ENCODE measurements around the gene NEGR1. TPM values are rescaled to one million over a fixed set of nuclear protein-coding genes. Genes with fewer than 3 reads are reported as not detected.

NEGR1 gene
- total RNA-seq, 1 donor from 2014 or later, result 0.26 TPM

GRCh38 chr1:71783071-71783470 is 499.3 kb downstream of the NEGR1 start:
- FAIRE-seq (no peak), DNase-seq (ENCODE audit: low read depth) (no peak)
- no peaks in the 10 kb centered on the region for H3K36me3 ChIP-seq (ENCODE audit: control insufficient read depth, insufficient read depth, low read length)
- no peak overlapping the region for H3K4me3 ChIP-seq (ENCODE audit: low read depth, low read length)
- no peaks in the 10 kb centered on the region for H3K27me3 ChIP-seq (ENCODE audit: control insufficient read depth, insufficient read depth, low read length)
- TF ChIP-seq, protein P1, sequence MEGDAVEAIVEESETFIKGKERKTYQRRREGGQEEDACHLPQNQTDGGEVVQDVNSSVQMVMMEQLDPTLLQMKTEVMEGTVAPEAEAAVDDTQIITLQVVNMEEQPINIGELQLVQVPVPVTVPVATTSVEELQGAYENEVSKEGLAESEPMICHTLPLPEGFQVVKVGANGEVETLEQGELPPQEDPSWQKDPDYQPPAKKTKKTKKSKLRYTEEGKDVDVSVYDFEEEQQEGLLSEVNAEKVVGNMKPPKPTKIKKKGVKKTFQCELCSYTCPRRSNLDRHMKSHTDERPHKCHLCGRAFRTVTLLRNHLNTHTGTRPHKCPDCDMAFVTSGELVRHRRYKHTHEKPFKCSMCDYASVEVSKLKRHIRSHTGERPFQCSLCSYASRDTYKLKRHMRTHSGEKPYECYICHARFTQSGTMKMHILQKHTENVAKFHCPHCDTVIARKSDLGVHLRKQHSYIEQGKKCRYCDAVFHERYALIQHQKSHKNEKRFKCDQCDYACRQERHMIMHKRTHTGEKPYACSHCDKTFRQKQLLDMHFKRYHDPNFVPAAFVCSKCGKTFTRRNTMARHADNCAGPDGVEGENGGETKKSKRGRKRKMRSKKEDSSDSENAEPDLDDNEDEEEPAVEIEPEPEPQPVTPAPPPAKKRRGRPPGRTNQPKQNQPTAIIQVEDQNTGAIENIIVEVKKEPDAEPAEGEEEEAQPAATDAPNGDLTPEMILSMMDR (IDR thresholded peaks at IDR 0.05; ENCODE audit: insufficient read depth, low read length, severe bottlenecking), result no peak

- Histone ChIP-seq H3K4me3 (ENCODE audit: low read depth, low read length) (no peak overlapping the region), H3K27me3 (ENCODE audit: control insufficient read depth, insufficient read depth, low read length) (no peaks in the 10 kb centered on the region), H3K36me3 (ENCODE audit: control insufficient read depth, insufficient read depth, low read length) (no peaks in the 10 kb centered on the region)
- TF ChIP-seq, protein P1 (IDR thresholded peaks at IDR 0.05; ENCODE audit: insufficient read depth, low read length, severe bottlenecking), result no peak
- DNase-seq (ENCODE audit: low read depth) (no peak), FAIRE-seq (no peak)
Measured at GRCh38 chr1:71781450-71781849, 500.9 kb downstream of the NEGR1 start.

DNA sequence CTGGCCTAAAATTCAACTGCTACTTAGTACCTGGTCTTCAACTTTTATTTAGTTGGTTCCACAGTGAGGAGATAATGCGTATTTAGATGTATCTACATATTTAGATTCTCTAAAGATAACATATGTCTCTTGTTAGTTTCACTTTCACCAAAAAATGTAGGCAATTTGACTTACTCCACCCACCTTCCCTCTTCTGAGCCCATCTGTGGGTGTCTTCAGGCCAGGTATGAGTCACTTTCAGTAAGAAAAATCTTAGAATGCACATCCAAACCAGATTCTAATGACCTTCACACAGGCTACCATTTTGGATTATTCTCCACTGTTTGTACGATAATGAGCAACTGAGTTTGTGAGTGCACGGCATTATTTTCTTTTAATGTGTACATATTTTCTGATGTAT is 501.7 kb downstream of the NEGR1 start:
- no peak overlapping the region for H3K4me3 ChIP-seq (ENCODE audit: low read depth, low read length)
- TF ChIP-seq, protein P1 (IDR thresholded peaks at IDR 0.05; ENCODE audit: insufficient read depth, low read length, severe bottlenecking), result no peak
- FAIRE-seq (no peak), DNase-seq (ENCODE audit: low read depth) (no peak)
- no peaks in the 10 kb centered on the region for H3K36me3 ChIP-seq (ENCODE audit: control insufficient read depth, insufficient read depth, low read length)
- no peaks in the 10 kb centered on the region for H3K27me3 ChIP-seq (ENCODE audit: control insufficient read depth, insufficient read depth, low read length)

GRCh38 chr1:71778940-71779339 is 503.4 kb downstream of the NEGR1 start:
- TF ChIP-seq, protein P1 (IDR thresholded peaks at IDR 0.05; ENCODE audit: insufficient read depth, low read length, severe bottlenecking), result no peak
- Histone ChIP-seq H3K36me3 (ENCODE audit: control insufficient read depth, insufficient read depth, low read length) (no peaks in the 10 kb centered on the region), H3K27me3 (ENCODE audit: control insufficient read depth, insufficient read depth, low read length) (no peaks in the 10 kb centered on the region), H3K4me3 (ENCODE audit: low read depth, low read length) (no peak overlapping the region)
- FAIRE-seq (no peak), DNase-seq (ENCODE audit: low read depth) (no peak)

DNA sequence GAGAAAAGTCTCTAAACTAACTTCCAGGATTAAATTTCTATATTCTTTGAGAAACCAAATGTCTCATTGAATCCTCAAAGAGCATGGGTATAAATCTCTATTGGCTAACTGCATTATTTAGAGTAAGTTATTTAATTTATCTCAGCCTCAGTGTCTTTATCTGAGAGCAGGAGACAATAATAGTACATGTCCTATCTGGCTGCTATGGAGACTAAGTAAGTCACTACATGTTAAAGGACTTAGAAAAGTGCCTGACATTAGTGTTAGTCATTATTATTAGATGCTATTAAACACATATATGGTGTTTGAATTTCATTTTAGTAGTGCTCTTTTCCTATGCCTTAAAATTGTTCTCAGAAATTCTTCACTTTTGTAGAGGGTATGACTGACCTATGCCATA is 505.2 kb downstream of the NEGR1 start:
- FAIRE-seq (no peak), DNase-seq (ENCODE audit: low read depth) (no peak)
- Histone ChIP-seq H3K27me3 (ENCODE audit: control insufficient read depth, insufficient read depth, low read length) (no peaks in the 10 kb centered on the region), H3K36me3 (ENCODE audit: control insufficient read depth, insufficient read depth, low read length) (no peaks in the 10 kb centered on the region), H3K4me3 (ENCODE audit: low read depth, low read length) (no peak overlapping the region)
- TF ChIP-seq, protein P1 (IDR thresholded peaks at IDR 0.05; ENCODE audit: insufficient read depth, low read length, severe bottlenecking), result no peak

DNA sequence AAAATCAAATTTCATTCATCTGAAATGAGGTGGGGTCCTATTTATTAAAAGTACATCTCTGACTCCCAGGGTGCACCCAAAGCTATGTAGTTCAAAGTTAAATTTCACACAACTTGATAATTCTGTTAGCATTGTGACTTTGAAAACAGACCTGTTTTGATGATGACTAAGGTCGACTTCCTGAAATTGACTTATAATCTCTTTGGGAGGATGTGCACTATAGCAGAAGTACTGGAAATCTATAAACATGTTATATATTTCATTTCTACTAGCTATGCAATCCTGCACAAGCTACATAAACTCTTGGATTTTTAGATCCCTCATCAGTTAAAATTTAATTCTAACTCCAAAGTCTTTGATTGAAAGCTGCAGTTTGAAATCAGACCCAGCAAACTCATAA is 507.6 kb downstream of the NEGR1 start:
- H3K27me3 ChIP-seq (ENCODE audit: control insufficient read depth, insufficient read depth, low read length), result no peaks in the 10 kb centered on the region
- no peak overlapping the region for H3K4me3 ChIP-seq (ENCODE audit: low read depth, low read length)
- no peaks in the 10 kb centered on the region for H3K36me3 ChIP-seq (ENCODE audit: control insufficient read depth, insufficient read depth, low read length)
- TF ChIP-seq, protein P1 (IDR thresholded peaks at IDR 0.05; ENCODE audit: insufficient read depth, low read length, severe bottlenecking), result no peak
- DNase-seq (ENCODE audit: low read depth) (no peak), FAIRE-seq (no peak)
